ENCODE data around the gene PROS1.

GRCh38 chr3:93988764-93989163, 15.1 kb upstream of the PROS1 start:
- TF ChIP-seq SP1 (CRISPR knock-in tag; conservative IDR thresholded peaks at IDR 0.05) (no peak), NFYB (CRISPR knock-in tag; conservative IDR thresholded peaks at IDR 0.05; ENCODE audit: low read depth) (no peak), MXD4 (CRISPR knock-in tag; IDR thresholded peaks at IDR 0.05; ENCODE audit: borderline replicate concordance) (no peak)
- TF ChIP-seq, protein P1, sequence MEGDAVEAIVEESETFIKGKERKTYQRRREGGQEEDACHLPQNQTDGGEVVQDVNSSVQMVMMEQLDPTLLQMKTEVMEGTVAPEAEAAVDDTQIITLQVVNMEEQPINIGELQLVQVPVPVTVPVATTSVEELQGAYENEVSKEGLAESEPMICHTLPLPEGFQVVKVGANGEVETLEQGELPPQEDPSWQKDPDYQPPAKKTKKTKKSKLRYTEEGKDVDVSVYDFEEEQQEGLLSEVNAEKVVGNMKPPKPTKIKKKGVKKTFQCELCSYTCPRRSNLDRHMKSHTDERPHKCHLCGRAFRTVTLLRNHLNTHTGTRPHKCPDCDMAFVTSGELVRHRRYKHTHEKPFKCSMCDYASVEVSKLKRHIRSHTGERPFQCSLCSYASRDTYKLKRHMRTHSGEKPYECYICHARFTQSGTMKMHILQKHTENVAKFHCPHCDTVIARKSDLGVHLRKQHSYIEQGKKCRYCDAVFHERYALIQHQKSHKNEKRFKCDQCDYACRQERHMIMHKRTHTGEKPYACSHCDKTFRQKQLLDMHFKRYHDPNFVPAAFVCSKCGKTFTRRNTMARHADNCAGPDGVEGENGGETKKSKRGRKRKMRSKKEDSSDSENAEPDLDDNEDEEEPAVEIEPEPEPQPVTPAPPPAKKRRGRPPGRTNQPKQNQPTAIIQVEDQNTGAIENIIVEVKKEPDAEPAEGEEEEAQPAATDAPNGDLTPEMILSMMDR (IDR thresholded peaks at IDR 0.05), result no peak
